Smooth muscle cell (in vitro differentiated cells): ENCODE measurements around the gene POLR3H. TPM values are rescaled to one million over a fixed set of nuclear protein-coding genes. Genes with fewer than 3 reads are reported as not detected.

Experiments
- DNase-seq: peaks from one replicate; lab custom pipeline; 2025; ENCODE audit not compliant: unreplicated experiment; lab: John Stamatoyannopoulos, UW
- H2AFZ ChIP-seq: fragments of 200-600 bp; sonication (generic); 2 replicates; pipeline ENCODE4 v1.6.0; 2016; ENCODE audit warnings: antibody characterized with exemption, low read depth, mild to moderate bottlenecking
- H3F3A ChIP-seq: fragments of 200-600 bp; sonication (generic); 2 replicates; pipeline ENCODE4 v1.6.0; 2017; ENCODE audit warnings: antibody characterized with exemption, low read depth
- H3K27ac ChIP-seq: fragments of 200-600 bp; sonication (generic); 2 replicates; pipeline ENCODE4 v1.5.1; 2016; ENCODE audit warnings: low read depth, mild to moderate bottlenecking
- H3K27me3 ChIP-seq: fragments of 200-600 bp; sonication (generic); 2 replicates; pipeline ENCODE4 v1.6.1; 2016; ENCODE audit warnings: low read depth, mild to moderate bottlenecking
- H3K36me3 ChIP-seq: fragments of 200-600 bp; sonication (generic); 2 replicates; pipeline ENCODE4 v1.5.1; 2016; ENCODE audit warnings: low read depth
- H3K4me1 ChIP-seq: fragments of 200-600 bp; sonication (generic); 2 replicates; pipeline ENCODE4 v1.5.1; 2016; ENCODE audit warnings: low read depth
- H3K4me2 ChIP-seq: fragments of 200-600 bp; sonication (generic); 2 replicates; pipeline ENCODE4 v1.6.0; 2016; ENCODE audit warnings: mild to moderate bottlenecking
- H3K4me3 ChIP-seq: fragments of 200-600 bp; sonication (generic); 2 replicates; pipeline ENCODE4 v1.5.1; 2016; ENCODE audit warnings: mild to moderate bottlenecking
- H3K79me2 ChIP-seq: fragments of 200-600 bp; sonication (generic); 2 replicates; pipeline ENCODE4 v1.6.0; 2016; ENCODE audit warnings: low read depth, mild to moderate bottlenecking
- H3K9ac ChIP-seq: fragments of 200-600 bp; sonication (generic); 2 replicates; pipeline ENCODE4 v1.6.0; 2016; ENCODE audit warnings: low read depth
- H3K9me3 ChIP-seq: fragments of 200-600 bp; sonication (generic); replicated peaks from 2 replicates; pipeline ENCODE4 v1.5.1; 2016; ENCODE audit warnings: low read depth
- H4K20me1 ChIP-seq: fragments of 200-600 bp; sonication (generic); 2 replicates; pipeline ENCODE4 v1.6.0; 2016; ENCODE audit warnings: low read depth
- CTCF ChIP-seq: fragments of 200-600 bp; sonication (generic); IDR thresholded peaks from 2 replicates; pipeline ENCODE4 v1.5.1; 2017; ENCODE audit warnings: borderline replicate concordance, mild to moderate bottlenecking, antibody characterized with exemption; ENCODE audit not compliant: insufficient read depth, poor library complexity, severe bottlenecking
- WGBS: methylation state at CpG from one replicate; pipeline ENCODE4 v1.1.7; 2016; ENCODE audit warnings: low lambda C conversion rate; 5-methylcytosine and 5-hydroxymethylcytosine counted together
- polyA plus RNA-seq: library from polyadenylated mRNA; unstranded; fragments of >200 nt; fragmentation: Nextera tagmentation; extraction: Ambion mirVana; gene quantifications from 2 replicates; pipeline ENCODE4 v1.2.1, GENCODE V29; 2016
- total RNA-seq: library from RNA; depleted of rRNA; stranded (reverse); fragments of >200 nt; gene quantifications from 2 replicates; pipeline ENCODE4 v1.2.3, GENCODE V29; 2014

Gene POLR3H
- total and polyA plus RNA-seq, 2 experiments from 2014 or later = 12.1 to 20.3 TPM

- Histone ChIP-seq H3F3A (no peaks in the 10 kb centered on the region), H3K9ac (no peak overlapping the region), H2AFZ (no peak overlapping the region), H3K4me3 (no peak overlapping the region), H3K4me2 (peak overlapping the region; percentile 61), H3K9me3 (no peaks in the 10 kb centered on the region), H3K27me3 (no peaks in the 10 kb centered on the region), H3K4me1 (peaks cover 12% of the 10 kb centered on the region), H3K27ac (peak overlapping the region; percentile 31), H3K79me2 (no peaks in the 10 kb centered on the region), H4K20me1 (peaks cover 5% of the 10 kb centered on the region), H3K36me3 (no peaks in the 10 kb centered on the region)
- WGBS = 48% methylated on average over 17 of the region's 17 CpGs
- TF ChIP-seq CTCF = no peak
- DNase-seq = peak; percentile 18
Observed at GRCh38 chr22:41512421-41513194, 31.7 kb downstream of the POLR3H start.

- H4K20me1 ChIP-seq = peaks cover 16% of the 10 kb centered on the region
- WGBS = 97% methylated on average over 2 of the region's 2 CpGs
- no peak overlapping the region for H2AFZ ChIP-seq
- H3K36me3 ChIP-seq = no peaks in the 10 kb centered on the region
- H3K27ac ChIP-seq = no peak overlapping the region
- no peak overlapping the region for H3K9ac ChIP-seq
- no peaks in the 10 kb centered on the region for H3K9me3 ChIP-seq
- H3K4me3 ChIP-seq = no peak overlapping the region
- no peak for TF ChIP-seq CTCF
- no peak overlapping the region for H3K4me2 ChIP-seq
- no peaks in the 10 kb centered on the region for H3K27me3 ChIP-seq
- H3K79me2 ChIP-seq = no peaks in the 10 kb centered on the region
- H3F3A ChIP-seq = no peaks in the 10 kb centered on the region
- H3K4me1 ChIP-seq = peaks cover 12% of the 10 kb centered on the region
- no peak for DNase-seq
Observed at GRCh38 chr22:41511521-41511968, 32.7 kb downstream of the POLR3H start.

- Histone ChIP-seq H3K27ac (no peak overlapping the region), H3F3A (no peaks in the 10 kb centered on the region), H2AFZ (no peak overlapping the region), H3K9ac (no peak overlapping the region), H4K20me1 (peaks cover 32% of the 10 kb centered on the region), H3K4me1 (peaks cover 12% of the 10 kb centered on the region), H3K9me3 (no peaks in the 10 kb centered on the region), H3K4me2 (no peak overlapping the region), H3K36me3 (no peaks in the 10 kb centered on the region), H3K27me3 (no peaks in the 10 kb centered on the region), H3K79me2 (peaks cover 6% of the 10 kb centered on the region), H3K4me3 (no peak overlapping the region)
- no peak for DNase-seq
- no peak for TF ChIP-seq CTCF
- 90% methylated on average over 12 of the region's 12 CpGs for WGBS
Observed at GRCh38 chr22:41508770-41509170, 35.5 kb downstream of the POLR3H start.
